H1 (cell line): Measurements from ENCODE around the gene ABHD15. TPM values are rescaled to one million over a fixed set of nuclear protein-coding genes. Genes with fewer than 3 reads are reported as not detected.

Experiments used
- CTCF ChIA-PET: fragments of 300-600 bp; sonication (Branson Sonifier 250); formaldehyde crosslinking; loops from one replicate; lab custom pipeline; 2021; ENCODE audit not compliant: partially characterized antibody; lab: Charles Lee
- POLR2A ChIA-PET: fragments of 300-600 bp; sonication (Branson Sonifier 250); formaldehyde crosslinking; loops from one replicate; lab custom pipeline; 2021; ENCODE audit warnings: inconsistent platforms; ENCODE audit not compliant: partially characterized antibody; lab: Charles Lee
- DNase-seq, 2 experiments: peaks; one replicate each; pipeline versions ENCODE4 v3.0.0 to v3.0.0-alpha.2; 2010 to 2022; ENCODE audit warnings: low spot score in 2 of 2, low read depth in 1 of 2, mixed read lengths in 1 of 2
- FAIRE-seq: peaks from 2 replicates; lab custom pipeline; 2011; peaks lifted over from hg19 to GRCh38; lab: Jason Lieb, UNC
- H2AFZ ChIP-seq: 2 replicates; pipeline ENCODE4 v1.8.1; 2012; ENCODE audit warnings: low read length, inconsistent platforms
- H2AK5ac ChIP-seq: 2 replicates; pipeline ENCODE4 v1.6.1; 2013; ENCODE audit warnings: low read depth, low read length
- H2BK120ac ChIP-seq: replicated peaks from 2 replicates; pipeline ENCODE3; 2013; ENCODE audit warnings: low read depth, low read length, inconsistent platforms
- H2BK12ac ChIP-seq: 2 replicates; pipeline ENCODE4 v1.6.1; 2013; ENCODE audit warnings: low read depth, low read length
- H2BK15ac ChIP-seq: 2 replicates; pipeline ENCODE4 v1.6.1; 2013; ENCODE audit warnings: low read length
- H2BK20ac ChIP-seq: 2 replicates; pipeline ENCODE4 v1.6.1; 2013; ENCODE audit warnings: low read length
- H2BK5ac ChIP-seq: 2 replicates; pipeline ENCODE4 v1.6.1; 2013; ENCODE audit warnings: low read depth, low read length
- H3K14ac ChIP-seq: 2 replicates; pipeline ENCODE4 v1.6.1; 2013; ENCODE audit warnings: inconsistent platforms; ENCODE audit not compliant: insufficient read length
- H3K18ac ChIP-seq: 2 replicates; pipeline ENCODE4 v1.6.1; 2013; ENCODE audit warnings: low read length; ENCODE audit errors: extremely low read depth
- H3K23ac ChIP-seq: 2 replicates; pipeline ENCODE4 v1.6.1; 2013; ENCODE audit warnings: inconsistent platforms; ENCODE audit not compliant: insufficient read length
- H3K23me2 ChIP-seq: 2 replicates; pipeline ENCODE4 v1.6.1; 2013; ENCODE audit warnings: low read depth, low read length
- H3K27ac ChIP-seq: 2 replicates; pipeline ENCODE4 v1.6.1; 2011; ENCODE audit warnings: low read depth, low read length, inconsistent platforms
- H3K27me3 ChIP-seq, 4 experiments: replicated peaks in 1 of 4; 1 replicate in 1 of 4; 2 replicates in 3 of 4; pipeline versions ENCODE4 v1.6.1 to v1.8.1; 2011 to 2013; ENCODE audit warnings: low read length in 3 of 4, mild to moderate bottlenecking in 3 of 4, inconsistent platforms in 2 of 4, mixed read lengths in 2 of 4, moderate library complexity in 1 of 4; ENCODE audit not compliant: control insufficient read depth in 3 of 4, insufficient read depth in 3 of 4; ENCODE audit errors: extremely low read depth in 1 of 4
- H3K36me3 ChIP-seq, 4 experiments: 2 replicates each; pipeline versions ENCODE4 v1.6.1 to v1.8.1; 2011 to 2013; ENCODE audit warnings: mild to moderate bottlenecking in 4 of 4, low read length in 3 of 4, moderate library complexity in 2 of 4, control low read depth in 1 of 4, inconsistent platforms in 1 of 4; ENCODE audit not compliant: insufficient read depth in 4 of 4, control insufficient read depth in 2 of 4
- H3K4ac ChIP-seq: replicated peaks from 2 replicates; pipeline ENCODE3; 2013; ENCODE audit warnings: low read length, low read depth, mixed read lengths, inconsistent platforms; ENCODE audit not compliant: insufficient read length
- H3K4me1 ChIP-seq, 4 experiments: replicated peaks in 1 of 4; 1 replicate in 1 of 4; 2 replicates in 3 of 4; pipeline versions ENCODE4 v1.6.1 to v1.8.1; 2011 to 2013; ENCODE audit warnings: low read length in 3 of 4, inconsistent platforms in 2 of 4, mixed read lengths in 1 of 4; ENCODE audit not compliant: insufficient read depth in 4 of 4, control insufficient read depth in 3 of 4
- H3K4me2 ChIP-seq, 2 experiments: 2 replicates each; pipeline versions ENCODE4 v1.6.1 to v1.8.1; 2011 to 2013; ENCODE audit warnings: low read depth in 2 of 2, low read length in 2 of 2, control low read depth in 1 of 2, inconsistent platforms in 1 of 2, mild to moderate bottlenecking in 1 of 2; ENCODE audit not compliant: insufficient read depth in 1 of 2
- H3K4me3 ChIP-seq, 4 experiments: fragments of 200-600, 300-600 bp in 1 of 4; sonication (generic), shearing (Covaris generic), sonication (Bioruptor Twin) in 1 of 4; 2 replicates each; pipeline versions ENCODE4 v1.5.1 to v1.8.1; 2011 to 2016; ENCODE audit warnings: low read length in 4 of 4, low read depth in 3 of 4, control low read depth in 2 of 4, inconsistent platforms in 2 of 4, mild to moderate bottlenecking in 2 of 4, mixed read lengths in 1 of 4, moderate library complexity in 1 of 4; ENCODE audit not compliant: insufficient read depth in 2 of 4; ENCODE audit errors: extremely low read depth in 1 of 4
- H3K56ac ChIP-seq: replicated peaks from 2 replicates; pipeline ENCODE3; 2013; ENCODE audit warnings: low read depth, mild to moderate bottlenecking, mixed read lengths, low read length, inconsistent platforms; ENCODE audit not compliant: insufficient read length
- H3K79me1 ChIP-seq: 2 replicates; pipeline ENCODE4 v1.6.1; 2013; ENCODE audit warnings: low read depth, low read length, control low read depth
- H3K79me2 ChIP-seq, 2 experiments: 2 replicates each; pipeline versions ENCODE4 v1.6.1 to v1.8.1; 2012 to 2013; ENCODE audit warnings: low read length in 2 of 2, mild to moderate bottlenecking in 2 of 2, inconsistent platforms in 1 of 2; ENCODE audit not compliant: insufficient read depth in 2 of 2, control insufficient read depth in 1 of 2
- H3K9ac ChIP-seq, 4 experiments: replicated peaks in 1 of 4; 1 replicate in 1 of 4; 2 replicates in 3 of 4; pipeline versions ENCODE4 v1.6.1 to v1.8.1; 2011 to 2013; ENCODE audit warnings: low read depth in 3 of 4, low read length in 3 of 4, control low read depth in 2 of 4, mild to moderate bottlenecking in 2 of 4, moderate library complexity in 2 of 4, inconsistent platforms in 1 of 4; ENCODE audit errors: extremely low read depth in 1 of 4
- H3K9me3 ChIP-seq, 2 experiments: 2 replicates each; pipeline versions ENCODE4 v1.6.1 to v1.8.1; 2012 to 2013; ENCODE audit warnings: mild to moderate bottlenecking in 2 of 2, moderate library complexity in 2 of 2, control low read depth in 1 of 2, inconsistent platforms in 1 of 2, low read depth in 1 of 2, low read length in 1 of 2, mixed read lengths in 1 of 2; ENCODE audit not compliant: insufficient read depth in 2 of 2
- H4K20me1 ChIP-seq, 2 experiments: replicated peaks in 1 of 2; 2 replicates each; pipeline versions ENCODE3 to v1.8.1; 2011 to 2013; ENCODE audit warnings: inconsistent platforms in 2 of 2, low read length in 2 of 2, mild to moderate bottlenecking in 1 of 2; ENCODE audit not compliant: insufficient read depth in 2 of 2, control insufficient read depth in 1 of 2
- H4K5ac ChIP-seq: 2 replicates; pipeline ENCODE4 v1.6.1; 2013; ENCODE audit warnings: low read length, low read depth, mixed read lengths, inconsistent platforms; ENCODE audit not compliant: insufficient read length
- H4K8ac ChIP-seq: 2 replicates; pipeline ENCODE4 v1.8.0; 2013; ENCODE audit warnings: mild to moderate bottlenecking, moderate library complexity, low read length, inconsistent platforms; ENCODE audit not compliant: insufficient read depth; ENCODE audit errors: extremely low read depth
- H4K91ac ChIP-seq: replicated peaks from 2 replicates; pipeline ENCODE3; 2013; ENCODE audit warnings: low read length, mixed read lengths, inconsistent platforms; ENCODE audit not compliant: insufficient read length
- BCL11A ChIP-seq, 2 experiments: IDR thresholded peaks; one replicate each; pipeline ENCODE4 v1.6.1; 2011; ENCODE audit warnings: low read depth in 2 of 2, low read length in 2 of 2, mild to moderate bottlenecking in 2 of 2
- CHD2 ChIP-seq: IDR thresholded peaks from 2 replicates; pipeline ENCODE4 v1.6.1; 2012; ENCODE audit warnings: low read length, improper control_type of control experiment
- CREB1 ChIP-seq: IDR thresholded peaks from 2 replicates; pipeline ENCODE4 v1.6.1; 2012; ENCODE audit warnings: inconsistent platforms
- JUN ChIP-seq: IDR thresholded peaks from 2 replicates; pipeline ENCODE4 v1.6.1; 2011; ENCODE audit warnings: low read depth, mild to moderate bottlenecking, improper control_type of control experiment, low read length
- KDM5A ChIP-seq: fragments of 200-600 bp; IDR thresholded peaks from 2 replicates; pipeline ENCODE4 v1.7.1; 2012; ENCODE audit warnings: mild to moderate bottlenecking, low read length, inconsistent platforms, mixed read lengths
- MAFK ChIP-seq: IDR thresholded peaks from 2 replicates; pipeline ENCODE4 v1.6.1; 2012; ENCODE audit warnings: low read depth, mild to moderate bottlenecking, improper control_type of control experiment, low read length
- RFX5 ChIP-seq: IDR thresholded peaks from 2 replicates; pipeline ENCODE4 v1.6.1; 2011; ENCODE audit warnings: low read depth, low read length, improper control_type of control experiment, borderline replicate concordance
- RXRA ChIP-seq: IDR thresholded peaks from 2 replicates; pipeline ENCODE4 v1.6.1; 2011; ENCODE audit warnings: low read depth, mild to moderate bottlenecking, low read length, moderate library complexity; ENCODE audit not compliant: insufficient read depth
- SIN3A ChIP-seq, 2 experiments: IDR thresholded peaks in 1 of 2; conservative IDR thresholded peaks in 1 of 2; 2 replicates each; pipeline ENCODE4 v1.6.1; 2011 to 2012; ENCODE audit warnings: low read length in 2 of 2, improper control_type of control experiment in 1 of 2, low read depth in 1 of 2, mild to moderate bottlenecking in 1 of 2
- SP4 ChIP-seq: IDR thresholded peaks from 2 replicates; pipeline ENCODE4 v1.6.1; 2012; ENCODE audit warnings: low read length, inconsistent platforms
- TCF12 ChIP-seq: IDR thresholded peaks from 2 replicates; pipeline ENCODE4 v1.6.1; 2011; ENCODE audit warnings: low read depth, mild to moderate bottlenecking, low read length
- YY1 ChIP-seq: IDR thresholded peaks from 2 replicates; pipeline ENCODE4 v1.6.1; 2011; ENCODE audit warnings: low read depth, mild to moderate bottlenecking, low read length
- WGBS, 2 experiments: shearing (Covaris generic) in 1 of 2; methylation state at CpG; one replicate each; pipeline versions ENCODE4 v1.1.6 to v1.1.7; 2013 to 2015; ENCODE audit warnings: low lambda C conversion rate in 2 of 2, mixed read lengths in 2 of 2, inconsistent platforms in 1 of 2, low coverage in 1 of 2, missing lambda C conversion rate in 1 of 2; ENCODE audit not compliant: insufficient replicate concordance in 2 of 2, insufficient coverage in 1 of 2, insufficient read length in 1 of 2; ENCODE audit errors: extremely low coverage in 1 of 2, missing lambda C conversion rate in 1 of 2; 5-methylcytosine and 5-hydroxymethylcytosine counted together
- polyA plus RNA-seq, 7 experiments: library from polyadenylated mRNA; depleted of rRNA in 3 of 7; stranded (reverse) in 5 of 7; unstranded in 2 of 7; fragments of >200 nt in 5 of 7; fragments of 200-250 nt in 2 of 7; gene quantifications; 1 replicate in 5 of 7; 2 replicates in 1 of 7; 4 replicates in 1 of 7; pipeline versions ENCODE4 v1.2.1 to v1.2.3, GENCODE V29; 2011 to 2013; ENCODE audit warnings: missing spikeins in 2 of 7, mixed read lengths in 2 of 7
- total RNA-seq: library from RNA; stranded (reverse); fragmentation: NEBNext Ultra II Directional; extraction: Animal tissue kit (Norgen Biotek cat#: 25700); gene quantifications from 2 replicates; pipeline ENCODE4 v1.2.1, GENCODE V29; 2021
- TF ChIP-seq, protein P1 (sequence below): IDR thresholded peaks from 2 replicates; pipeline ENCODE4 v1.6.1; 2012; ENCODE audit warnings: inconsistent platforms
- TF ChIP-seq, protein P2 (sequence below): IDR thresholded peaks from 2 replicates; pipeline ENCODE4 v1.6.1; 2011; ENCODE audit warnings: low read depth, mild to moderate bottlenecking, low read length; ENCODE audit not compliant: insufficient read depth

ABHD15 gene
- total and polyA plus RNA-seq, 2 of the 8 experiments (the other 6 are each of a cell fraction or from before 2014, with no cell fraction given) = 0.88 to 1.7 TPM

DNA sequence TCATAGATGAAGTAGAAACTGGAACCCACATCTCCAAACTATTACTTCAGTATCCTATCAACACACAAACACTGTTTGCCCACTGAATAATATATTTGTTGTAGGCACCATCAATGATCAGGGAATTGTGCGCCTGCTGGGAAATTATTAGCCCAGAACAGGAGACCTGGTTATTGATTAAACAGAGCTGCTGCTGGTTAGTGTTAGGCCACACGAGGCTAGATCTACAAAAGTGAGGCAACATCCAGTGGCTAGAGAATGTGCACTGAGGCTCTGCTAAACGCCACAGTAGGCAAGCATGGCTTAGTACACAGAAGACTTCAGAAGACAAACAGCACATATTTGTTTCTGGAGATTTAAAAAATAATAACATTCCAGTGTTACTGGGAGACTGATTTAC lies 11.0 kb downstream of the ABHD15 start:
- DNase-seq (peak in 1 of 2 experiments; percentile 17), FAIRE-seq (no peak)
- Histone ChIP-seq H2BK12ac (no peak overlapping the region), H3K23ac (no peak overlapping the region), H2AK5ac (no peak overlapping the region), H2BK5ac (no peak overlapping the region), H3K27ac (no peak overlapping the region), H3K79me2 (no peaks in the 10 kb centered on the region), H3K23me2 (no peaks in the 10 kb centered on the region), H3K27me3 (no peaks in the 10 kb centered on the region), H3K4me1 (no peaks in the 10 kb centered on the region), H3K56ac (no peak overlapping the region), H3K4ac (no peak overlapping the region), H3K36me3 (no peaks in the 10 kb centered on the region), H2BK20ac (no peak overlapping the region), H3K9me3 (no peaks in the 10 kb centered on the region), H4K8ac (no peak overlapping the region), H4K91ac (no peak overlapping the region), H3K14ac (no peak overlapping the region), H2AFZ (no peak overlapping the region), H3K79me1 (no peaks in the 10 kb centered on the region), H2BK15ac (no peak overlapping the region), H3K4me3 (no peak overlapping the region), H3K4me2 (no peak overlapping the region), H4K20me1 (no peaks in the 10 kb centered on the region), H3K18ac (no peak overlapping the region), H3K9ac (no peak overlapping the region), H2BK120ac (no peak overlapping the region), H4K5ac (no peak overlapping the region)
- ChIA-PET POLR2A (interaction anchor here (0.9 kb wide), 1 partner anchor 17 kb away, joined by 3 read pairs; no protein-coding TSS in a partner anchor), CTCF (interaction anchor here (0.7 to 1.7 kb wide), 5 partner anchors 9 to 185 kb away, joined by 3 to 4 read pairs (median 3); no protein-coding TSS in a partner anchor)
- 86% methylated on average over 3 of the region's 3 CpGs; no CpG with 5 or more reads in 1 of the 2 experiments for WGBS, 2 experiments
- TF ChIP-seq MAFK (no peak), BCL11A (IDR thresholded peaks at IDR 0.05; ENCODE audit: low read depth in 2 of 2, low read length in 2 of 2) (no peak), SIN3A (conservative IDR thresholded peaks at IDR 0.05 in 1 of 2, IDR thresholded peaks at IDR 0.05 in 1 of 2; ENCODE audit: low read depth in 1 of 2, low read length in 2 of 2) (no peak), JUN (no peak), YY1 (no peak), TCF12 (no peak), KDM5A (no peak), CHD2 (no peak), CREB1 (no peak), SP4 (no peak), RXRA (no peak), RFX5 (no peak)
- TF ChIP-seq, protein P1, sequence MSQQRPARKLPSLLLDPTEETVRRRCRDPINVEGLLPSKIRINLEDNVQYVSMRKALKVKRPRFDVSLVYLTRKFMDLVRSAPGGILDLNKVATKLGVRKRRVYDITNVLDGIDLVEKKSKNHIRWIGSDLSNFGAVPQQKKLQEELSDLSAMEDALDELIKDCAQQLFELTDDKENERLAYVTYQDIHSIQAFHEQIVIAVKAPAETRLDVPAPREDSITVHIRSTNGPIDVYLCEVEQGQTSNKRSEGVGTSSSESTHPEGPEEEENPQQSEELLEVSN = no peak
- TF ChIP-seq, protein P2, sequence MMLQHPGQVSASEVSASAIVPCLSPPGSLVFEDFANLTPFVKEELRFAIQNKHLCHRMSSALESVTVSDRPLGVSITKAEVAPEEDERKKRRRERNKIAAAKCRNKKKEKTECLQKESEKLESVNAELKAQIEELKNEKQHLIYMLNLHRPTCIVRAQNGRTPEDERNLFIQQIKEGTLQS = no peak
